ENCODE data around the gene UROC1.

UROC1 gene

DNA sequence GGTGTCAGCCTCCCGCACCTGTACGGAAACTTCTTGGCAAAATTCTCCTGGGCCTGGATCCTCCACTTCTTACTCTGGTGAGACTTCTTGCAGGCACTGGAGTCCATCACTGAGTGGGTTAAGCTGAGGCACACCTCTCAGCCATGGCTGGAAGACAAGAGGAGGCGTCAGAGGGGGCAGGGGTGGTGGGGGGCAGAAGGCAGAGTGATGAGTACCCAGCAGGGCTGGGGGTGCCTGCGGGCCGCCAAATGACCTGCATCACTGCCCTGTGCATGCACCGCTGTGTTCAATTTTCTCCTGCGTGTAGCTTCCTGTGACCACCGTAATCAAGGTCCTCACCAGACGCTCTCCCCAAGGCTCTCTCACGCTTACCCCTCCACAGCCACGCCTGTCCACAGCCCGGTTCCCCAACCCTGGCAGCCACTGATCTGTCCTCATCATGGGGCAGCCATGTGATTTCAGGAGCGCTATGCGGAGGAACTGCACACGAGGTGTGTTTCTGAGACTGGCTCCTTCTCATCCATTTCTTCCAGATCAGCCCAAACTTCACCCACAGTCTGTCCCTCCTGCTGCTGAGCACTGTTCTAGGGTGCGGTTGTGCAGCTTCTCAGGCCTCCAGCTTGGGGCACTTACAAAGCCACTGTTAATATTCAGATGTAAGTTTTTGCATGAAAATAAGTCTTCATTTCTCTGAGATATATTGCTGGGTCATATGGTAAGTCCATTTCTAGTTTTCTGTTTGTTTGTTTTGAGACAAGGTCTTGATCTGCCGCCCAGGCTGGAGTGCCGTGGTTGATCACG is 35.9 kb upstream of the UROC1 start:
- H3K4me1 ChIP-seq (ENCODE audit: low read depth, poor library complexity, severe bottlenecking) = no peaks in the 10 kb centered on the region
- no peaks in the 10 kb centered on the region for H3K79me2 ChIP-seq (ENCODE audit: insufficient read depth, low read depth)
- H3K4me3 ChIP-seq (IDR thresholded peaks at IDR 0.05; ENCODE audit: insufficient read depth, low read depth, low read length) = no peak overlapping the region
- no peaks in the 10 kb centered on the region for H4K20me1 ChIP-seq (ENCODE audit: insufficient read depth)
- no peaks in the 10 kb centered on the region for H3K27me3 ChIP-seq (ENCODE audit: insufficient read depth, low read depth)
- TF ChIP-seq, protein P1, sequence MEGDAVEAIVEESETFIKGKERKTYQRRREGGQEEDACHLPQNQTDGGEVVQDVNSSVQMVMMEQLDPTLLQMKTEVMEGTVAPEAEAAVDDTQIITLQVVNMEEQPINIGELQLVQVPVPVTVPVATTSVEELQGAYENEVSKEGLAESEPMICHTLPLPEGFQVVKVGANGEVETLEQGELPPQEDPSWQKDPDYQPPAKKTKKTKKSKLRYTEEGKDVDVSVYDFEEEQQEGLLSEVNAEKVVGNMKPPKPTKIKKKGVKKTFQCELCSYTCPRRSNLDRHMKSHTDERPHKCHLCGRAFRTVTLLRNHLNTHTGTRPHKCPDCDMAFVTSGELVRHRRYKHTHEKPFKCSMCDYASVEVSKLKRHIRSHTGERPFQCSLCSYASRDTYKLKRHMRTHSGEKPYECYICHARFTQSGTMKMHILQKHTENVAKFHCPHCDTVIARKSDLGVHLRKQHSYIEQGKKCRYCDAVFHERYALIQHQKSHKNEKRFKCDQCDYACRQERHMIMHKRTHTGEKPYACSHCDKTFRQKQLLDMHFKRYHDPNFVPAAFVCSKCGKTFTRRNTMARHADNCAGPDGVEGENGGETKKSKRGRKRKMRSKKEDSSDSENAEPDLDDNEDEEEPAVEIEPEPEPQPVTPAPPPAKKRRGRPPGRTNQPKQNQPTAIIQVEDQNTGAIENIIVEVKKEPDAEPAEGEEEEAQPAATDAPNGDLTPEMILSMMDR (conservative IDR thresholded peaks at IDR 0.05; ENCODE audit: low read depth, low read length) = no peak
- no peaks in the 10 kb centered on the region for H3K36me3 ChIP-seq (ENCODE audit: insufficient read depth)
- no peak overlapping the region for H3K4me2 ChIP-seq
- no peak overlapping the region for H3K27ac ChIP-seq
- H3K9ac ChIP-seq = no peak overlapping the region
- no peak overlapping the region for H2AFZ ChIP-seq (ENCODE audit: low read depth)

DNA sequence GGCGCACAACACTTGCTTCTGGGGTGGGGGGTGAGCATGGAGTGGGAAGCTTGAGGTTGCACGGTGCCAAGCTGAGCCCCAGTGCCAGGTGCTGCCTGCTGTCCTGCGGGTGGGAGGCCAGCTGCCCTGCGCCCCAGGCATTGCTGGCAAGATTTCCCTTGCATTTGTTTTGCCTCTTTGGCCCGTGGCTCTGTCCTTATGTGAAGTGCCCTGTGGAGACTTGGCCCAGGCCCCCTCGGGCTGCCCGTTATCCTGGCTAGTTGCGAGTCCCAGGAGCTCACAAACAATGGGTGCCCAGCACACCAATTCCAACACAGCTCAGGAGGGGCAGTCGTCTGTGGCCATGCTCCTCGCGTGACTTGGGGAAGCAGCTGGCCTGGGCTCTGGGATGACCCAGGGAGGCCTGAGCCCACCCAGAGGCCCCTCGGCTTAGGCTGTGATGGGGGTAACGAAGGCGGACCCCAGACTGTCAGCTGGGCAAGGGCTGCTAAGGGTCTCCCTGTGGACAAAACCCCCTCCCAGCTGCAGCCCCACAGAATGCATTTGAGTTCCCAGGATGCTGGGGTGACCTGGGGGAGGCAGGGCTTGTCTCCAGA is 35.2 kb upstream of the UROC1 start:
- Histone ChIP-seq H3K4me1 (ENCODE audit: low read depth, poor library complexity, severe bottlenecking) (no peaks in the 10 kb centered on the region), H3K4me2 (no peak overlapping the region), H3K9ac (no peak overlapping the region), H4K20me1 (ENCODE audit: insufficient read depth) (no peaks in the 10 kb centered on the region), H3K36me3 (ENCODE audit: insufficient read depth) (no peaks in the 10 kb centered on the region), H3K27ac (no peak overlapping the region), H3K79me2 (ENCODE audit: insufficient read depth, low read depth) (no peaks in the 10 kb centered on the region), H2AFZ (ENCODE audit: low read depth) (no peak overlapping the region), H3K4me3 (IDR thresholded peaks at IDR 0.05; ENCODE audit: insufficient read depth, low read depth, low read length) (no peak overlapping the region), H3K27me3 (ENCODE audit: insufficient read depth, low read depth) (no peaks in the 10 kb centered on the region)
- TF ChIP-seq, protein P1 (conservative IDR thresholded peaks at IDR 0.05; ENCODE audit: low read depth, low read length) = no peak

GRCh38 chr3:126551839-126552687 is 34.5 kb upstream of the UROC1 start:
- H4K20me1 ChIP-seq (ENCODE audit: insufficient read depth) = no peaks in the 10 kb centered on the region
- no peak overlapping the region for H3K4me3 ChIP-seq (IDR thresholded peaks at IDR 0.05; ENCODE audit: insufficient read depth, low read depth, low read length)
- H3K79me2 ChIP-seq (ENCODE audit: insufficient read depth, low read depth) = no peaks in the 10 kb centered on the region
- no peaks in the 10 kb centered on the region for H3K4me1 ChIP-seq (ENCODE audit: low read depth, poor library complexity, severe bottlenecking)
- no peaks in the 10 kb centered on the region for H3K27me3 ChIP-seq (ENCODE audit: insufficient read depth, low read depth)
- H2AFZ ChIP-seq (ENCODE audit: low read depth) = no peak overlapping the region
- H3K36me3 ChIP-seq (ENCODE audit: insufficient read depth) = no peaks in the 10 kb centered on the region
- H3K27ac ChIP-seq = no peak overlapping the region
- no peak overlapping the region for H3K9ac ChIP-seq
- H3K4me2 ChIP-seq = no peak overlapping the region
- TF ChIP-seq, protein P1 (conservative IDR thresholded peaks at IDR 0.05; ENCODE audit: low read depth, low read length) = no peak

DNA sequence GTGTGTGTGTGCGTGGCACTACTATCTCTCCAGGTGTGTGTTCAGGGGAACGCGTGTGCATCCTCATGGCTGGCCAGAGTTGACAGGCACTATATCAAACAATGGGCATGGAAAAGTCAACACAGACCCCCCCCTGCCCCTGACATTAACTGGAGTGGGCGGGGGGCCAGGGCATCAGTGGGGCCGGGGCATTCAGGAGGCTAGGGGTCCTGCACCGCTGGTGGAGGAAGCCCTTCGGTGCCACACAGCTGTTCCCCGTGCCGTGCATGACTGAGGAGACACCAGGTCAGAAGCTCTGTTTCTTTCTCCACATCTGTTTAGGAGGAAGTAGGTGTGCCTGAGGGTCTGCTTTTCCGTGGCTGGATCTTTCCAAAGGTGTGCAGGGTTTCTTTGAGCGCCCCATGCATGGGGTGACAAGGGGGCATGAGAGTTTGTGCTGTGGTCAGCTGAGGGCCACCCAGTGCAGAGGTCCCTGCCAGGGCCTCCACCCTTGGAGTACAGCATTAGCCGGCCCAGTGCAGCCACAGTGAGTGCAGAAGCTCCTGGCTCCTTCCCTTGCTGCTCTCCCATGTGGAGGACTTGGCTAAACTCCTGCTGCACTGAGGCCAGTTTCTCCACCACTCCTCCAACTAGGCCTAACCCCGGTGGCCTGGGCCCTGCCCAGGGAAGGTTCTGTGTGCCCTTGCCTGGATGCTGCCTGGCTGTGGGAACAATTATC is 33.7 kb upstream of the UROC1 start:
- Histone ChIP-seq H4K20me1 (ENCODE audit: insufficient read depth) (no peaks in the 10 kb centered on the region), H3K4me2 (no peak overlapping the region), H3K79me2 (ENCODE audit: insufficient read depth, low read depth) (no peaks in the 10 kb centered on the region), H3K27me3 (ENCODE audit: insufficient read depth, low read depth) (no peaks in the 10 kb centered on the region), H3K4me3 (IDR thresholded peaks at IDR 0.05; ENCODE audit: insufficient read depth, low read depth, low read length) (no peak overlapping the region), H3K4me1 (ENCODE audit: low read depth, poor library complexity, severe bottlenecking) (no peaks in the 10 kb centered on the region), H3K9ac (no peak overlapping the region), H3K36me3 (ENCODE audit: insufficient read depth) (no peaks in the 10 kb centered on the region), H2AFZ (ENCODE audit: low read depth) (no peak overlapping the region), H3K27ac (no peak overlapping the region)
- TF ChIP-seq, protein P1 (conservative IDR thresholded peaks at IDR 0.05; ENCODE audit: low read depth, low read length) = no peak
